ENCODE measurements around the gene MRPL38.

The MRPL38 gene

GRCh38 chr17:75904749-75905521 is at the start of gene MRPL38:
Gene MRPL38, minus strand, starts transcription at chr17:75904884. Its CDS starts 9 bp downstream, at chr17:75904875.
- peak; percentile 84 to 93 for DNase-seq (ENCODE audit: low read depth in 2 of 2)

GRCh38 chr17:75950855-75951554 is 46.3 kb upstream of the MRPL38 start:
- DNase-seq (ENCODE audit: low read depth in 2 of 2), result no peak

GRCh38 chr17:75950421-75950820 is 45.7 kb upstream of the MRPL38 start:
- DNase-seq (ENCODE audit: low read depth in 2 of 2), result no peak

- DNase-seq (ENCODE audit: low read depth in 2 of 2), result no peak
Measured at GRCh38 chr17:75945211-75945610, 40.5 kb upstream of the MRPL38 start.

GRCh38 chr17:75943491-75943890 is 38.8 kb upstream of the MRPL38 start:
- no peak for DNase-seq (ENCODE audit: low read depth in 2 of 2)

- no peak for DNase-seq (ENCODE audit: low read depth in 2 of 2)
Measured at GRCh38 chr17:75942473-75942872, 37.8 kb upstream of the MRPL38 start.

GRCh38 chr17:75941442-75941819 is 36.7 kb upstream of the MRPL38 start:
- DNase-seq (ENCODE audit: low read depth in 2 of 2), result no peak

- DNase-seq (ENCODE audit: low read depth in 2 of 2), result peak; percentile 65 to 75
Measured at GRCh38 chr17:75940727-75941441, 36.2 kb upstream of the MRPL38 start, which contains the start of gene FBF1. Gene FBF1, minus strand, starts transcription at chr17:75941042. Its CDS starts 2,893 bp downstream, at chr17:75938149.

GRCh38 chr17:75937652-75938051 is 33.0 kb upstream of the MRPL38 start:
- no peak for DNase-seq (ENCODE audit: low read depth in 2 of 2)

- DNase-seq (ENCODE audit: low read depth in 2 of 2), result no peak
Measured at GRCh38 chr17:75933808-75934207, 29.1 kb upstream of the MRPL38 start.

GRCh38 chr17:75932852-75933251 is 28.2 kb upstream of the MRPL38 start:
- no peak for DNase-seq (ENCODE audit: low read depth in 2 of 2)

- DNase-seq (ENCODE audit: low read depth in 2 of 2), result no peak
Measured at GRCh38 chr17:75931062-75931461, 26.4 kb upstream of the MRPL38 start.

GRCh38 chr17:75927286-75927922 is 22.7 kb upstream of the MRPL38 start:
- no peak for DNase-seq (ENCODE audit: low read depth in 2 of 2)

- no peak for DNase-seq (ENCODE audit: low read depth in 2 of 2)
Measured at GRCh38 chr17:75926456-75926855, 21.8 kb upstream of the MRPL38 start.

- no peak for DNase-seq (ENCODE audit: low read depth in 2 of 2)
Measured at GRCh38 chr17:75925912-75926311, 21.2 kb upstream of the MRPL38 start.

- no peak for DNase-seq (ENCODE audit: low read depth in 2 of 2)
Measured at GRCh38 chr17:75925103-75925502, 20.4 kb upstream of the MRPL38 start.

GRCh38 chr17:75922963-75923874 is 18.5 kb upstream of the MRPL38 start:
- DNase-seq (ENCODE audit: low read depth in 2 of 2), result no peak

- no peak for DNase-seq (ENCODE audit: low read depth in 2 of 2)
Measured at GRCh38 chr17:75922173-75922961, 17.7 kb upstream of the MRPL38 start.

- no peak for DNase-seq (ENCODE audit: low read depth in 2 of 2)
Measured at GRCh38 chr17:75921596-75921995, 16.9 kb upstream of the MRPL38 start.

- no peak for DNase-seq (ENCODE audit: low read depth in 2 of 2)
Measured at GRCh38 chr17:75920045-75920560, 15.4 kb upstream of the MRPL38 start.
